Breast epithelium (tissue), 3 donors: ENCODE data around the gene IL1RAP.

Source experiments
- CTCF ChIP-seq, 3 donors: fragments of 450-650 bp; IDR thresholded peaks; one replicate each; pipeline ENCODE4 v1.5.1; 2016 to 2017; ENCODE audit warnings: antibody characterized with exemption in 3 of 3, mild to moderate bottlenecking in 3 of 3, moderate library complexity in 3 of 3
- POLR2AphosphoS5 ChIP-seq, 3 donors: sonication (generic); formaldehyde crosslinking; IDR thresholded peaks; one replicate each; pipeline ENCODE4 v1.6.1; 2017; ENCODE audit warnings: antibody characterized with exemption in 3 of 3

- no peak for TF ChIP-seq CTCF (IDR thresholded peaks at IDR 0.05)
- TF ChIP-seq POLR2AphosphoS5 (IDR thresholded peaks at IDR 0.05) = no peak
These were observed 77.2 kb downstream of the IL1RAP start for GRCh38 chr3:190591080-190591479.
